ENCODE measurements around the gene LAPTM4A.

The LAPTM4A gene

GRCh38 chr2:20069756-20070155 lies 18.3 kb upstream of the LAPTM4A start:
- H3K27me3 ChIP-seq (ENCODE audit: low read depth) = no peaks in the 10 kb centered on the region
- H3K4me3 ChIP-seq = no peak overlapping the region
- H3K4me1 ChIP-seq = no peaks in the 10 kb centered on the region
- no peaks in the 10 kb centered on the region for H3K9me3 ChIP-seq
- DNase-seq (ENCODE audit: low spot score in 2 of 2) = no peak
- H3K36me3 ChIP-seq (replicated peaks) = no peaks in the 10 kb centered on the region
- in situ Hi-C loops (cut with MboI; ENCODE audit: low sequenced_read_pairs) = no loop called here

- H3K4me3 ChIP-seq = no peak overlapping the region
- no peaks in the 10 kb centered on the region for H3K4me1 ChIP-seq
- in situ Hi-C loops (cut with MboI; ENCODE audit: low sequenced_read_pairs) = no loop called here
- no peaks in the 10 kb centered on the region for H3K27me3 ChIP-seq (ENCODE audit: low read depth)
- no peaks in the 10 kb centered on the region for H3K36me3 ChIP-seq (replicated peaks)
- no peaks in the 10 kb centered on the region for H3K9me3 ChIP-seq
- no peak for DNase-seq (ENCODE audit: low spot score in 2 of 2)
Measured at GRCh38 chr2:20067992-20068584, 16.7 kb upstream of the LAPTM4A start.

- H3K9me3 ChIP-seq = no peaks in the 10 kb centered on the region
- DNase-seq (ENCODE audit: low spot score in 2 of 2) = no peak
- no peaks in the 10 kb centered on the region for H3K27me3 ChIP-seq (ENCODE audit: low read depth)
- no peak overlapping the region for H3K4me3 ChIP-seq
- H3K4me1 ChIP-seq = no peaks in the 10 kb centered on the region
- no peaks in the 10 kb centered on the region for H3K36me3 ChIP-seq (replicated peaks)
- in situ Hi-C loops (cut with MboI; ENCODE audit: low sequenced_read_pairs) = no loop called here
Measured at GRCh38 chr2:20065885-20066602, 14.6 kb upstream of the LAPTM4A start.

GRCh38 chr2:20064841-20065240 lies 13.4 kb upstream of the LAPTM4A start:
- Histone ChIP-seq H3K4me3 (no peak overlapping the region), H3K9me3 (no peaks in the 10 kb centered on the region), H3K27me3 (ENCODE audit: low read depth) (0 out of 2 replicates have a peak, but pooled peaks cover 2% of the 10 kb centered on the region), H3K4me1 (no peaks in the 10 kb centered on the region), H3K36me3 (replicated peaks) (no peaks in the 10 kb centered on the region)
- in situ Hi-C loops (cut with MboI; ENCODE audit: low sequenced_read_pairs) = no loop called here
- no peak for DNase-seq (ENCODE audit: low spot score in 2 of 2)

- Histone ChIP-seq H3K27me3 (ENCODE audit: low read depth) (0 out of 2 replicates have a peak, but pooled peaks cover 2% of the 10 kb centered on the region), H3K9me3 (no peaks in the 10 kb centered on the region), H3K4me1 (no peaks in the 10 kb centered on the region), H3K4me3 (no peak overlapping the region), H3K36me3 (replicated peaks) (no peaks in the 10 kb centered on the region)
- in situ Hi-C loops (cut with MboI; ENCODE audit: low sequenced_read_pairs) = no loop called here
- DNase-seq (ENCODE audit: low spot score in 2 of 2) = no peak
Measured at GRCh38 chr2:20064421-20064820, 13.0 kb upstream of the LAPTM4A start.

- no peak overlapping the region for H3K4me3 ChIP-seq
- DNase-seq (ENCODE audit: low spot score in 2 of 2) = no peak
Measured at GRCh38 chr2:20062615-20063545, 11.5 kb upstream of the LAPTM4A start.

GRCh38 chr2:20061940-20062339 lies 10.5 kb upstream of the LAPTM4A start:
- H3K4me1 ChIP-seq = no peaks in the 10 kb centered on the region
- no peaks in the 10 kb centered on the region for H3K36me3 ChIP-seq (replicated peaks)
- peaks cover 12% of the 10 kb centered on the region for H3K27me3 ChIP-seq (ENCODE audit: low read depth)
- in situ Hi-C loops (cut with MboI; ENCODE audit: low sequenced_read_pairs) = no loop called here
- DNase-seq (ENCODE audit: low spot score in 2 of 2) = no peak
- no peaks in the 10 kb centered on the region for H3K9me3 ChIP-seq
- H3K4me3 ChIP-seq = no peak overlapping the region

More at GRCh38 chr2:20062615-20063545, 11.5 kb upstream of the LAPTM4A start:
- peaks cover 2% of the 10 kb centered on the region; the same call in 1 of the 2 replicates for H3K27me3 ChIP-seq (ENCODE audit: low read depth)
- no peaks in the 10 kb centered on the region for H3K9me3 ChIP-seq
- in situ Hi-C loops (cut with MboI; ENCODE audit: low sequenced_read_pairs) = no loop called here
- no peaks in the 10 kb centered on the region for H3K4me1 ChIP-seq
- no peaks in the 10 kb centered on the region for H3K36me3 ChIP-seq (replicated peaks)

- in situ Hi-C loops (cut with MboI; ENCODE audit: low sequenced_read_pairs) = no loop called here
- H3K4me3 ChIP-seq = no peak overlapping the region
- no peaks in the 10 kb centered on the region for H3K36me3 ChIP-seq (replicated peaks)
- H3K4me1 ChIP-seq = no peaks in the 10 kb centered on the region
- H3K9me3 ChIP-seq = no peaks in the 10 kb centered on the region
- no peak for DNase-seq (ENCODE audit: low spot score in 2 of 2)
- H3K27me3 ChIP-seq (ENCODE audit: low read depth) = peaks cover 16% of the 10 kb centered on the region
Measured at GRCh38 chr2:20061476-20061875, 10.0 kb upstream of the LAPTM4A start.

GRCh38 chr2:20060106-20060505 lies 8.7 kb upstream of the LAPTM4A start:
- in situ Hi-C loops (cut with MboI; ENCODE audit: low sequenced_read_pairs) = no loop called here
- Histone ChIP-seq H3K27me3 (ENCODE audit: low read depth) (peaks cover 21% of the 10 kb centered on the region), H3K36me3 (replicated peaks) (no peaks in the 10 kb centered on the region), H3K4me1 (no peaks in the 10 kb centered on the region), H3K4me3 (no peak overlapping the region), H3K9me3 (no peaks in the 10 kb centered on the region)
- no peak for DNase-seq (ENCODE audit: low spot score in 2 of 2)

- in situ Hi-C loops (cut with MboI; ENCODE audit: low sequenced_read_pairs) = no loop called here
- Histone ChIP-seq H3K36me3 (replicated peaks) (no peaks in the 10 kb centered on the region), H3K9me3 (no peaks in the 10 kb centered on the region), H3K4me3 (no peak overlapping the region), H3K27me3 (ENCODE audit: low read depth) (peaks cover 21% of the 10 kb centered on the region), H3K4me1 (peaks cover 7% of the 10 kb centered on the region)
- no peak for DNase-seq (ENCODE audit: low spot score in 2 of 2)
Measured at GRCh38 chr2:20057268-20057667, 5.8 kb upstream of the LAPTM4A start.

GRCh38 chr2:20054931-20055330 lies 3.5 kb upstream of the LAPTM4A start:
- Histone ChIP-seq H3K9me3 (no peaks in the 10 kb centered on the region), H3K27me3 (ENCODE audit: low read depth) (peaks cover 19% of the 10 kb centered on the region), H3K36me3 (replicated peaks) (no peaks in the 10 kb centered on the region), H3K4me1 (peaks cover 9% of the 10 kb centered on the region), H3K4me3 (no peak overlapping the region)
- no peak for DNase-seq (ENCODE audit: low spot score in 2 of 2)
- in situ Hi-C loops (cut with MboI; ENCODE audit: low sequenced_read_pairs) = no loop called here

GRCh38 chr2:20054119-20054518 lies 2.7 kb upstream of the LAPTM4A start:
- H3K36me3 ChIP-seq (replicated peaks) = no peaks in the 10 kb centered on the region
- H3K27me3 ChIP-seq (ENCODE audit: low read depth) = peaks cover 19% of the 10 kb centered on the region
- no peak overlapping the region for H3K4me3 ChIP-seq
- peaks cover 17% of the 10 kb centered on the region for H3K4me1 ChIP-seq
- DNase-seq (ENCODE audit: low spot score in 2 of 2) = no peak
- no peaks in the 10 kb centered on the region for H3K9me3 ChIP-seq
- in situ Hi-C loops (cut with MboI; ENCODE audit: low sequenced_read_pairs) = no loop called here

GRCh38 chr2:20052861-20053281 lies 1.4 kb upstream of the LAPTM4A start:
- Histone ChIP-seq H3K4me3 (peak overlapping the region; percentile 67), H3K27me3 (ENCODE audit: low read depth) (peaks cover 18% of the 10 kb centered on the region), H3K9me3 (no peaks in the 10 kb centered on the region), H3K36me3 (replicated peaks) (no peaks in the 10 kb centered on the region), H3K4me1 (peaks cover 18% of the 10 kb centered on the region)
- peak; percentile 55 to 69 for DNase-seq (ENCODE audit: low spot score in 2 of 2)
- in situ Hi-C loops (cut with MboI; ENCODE audit: low sequenced_read_pairs) = no loop called here
